Mesendoderm (in vitro differentiated cells): ENCODE data around the gene SNHG17.
"Not testable (repeated sequence)": the region's sequence is repeated elsewhere in the genome, so short reads cannot be mapped to it uniquely, and the experiment has no call there.

Source experiments
- DNase-seq: peaks from one replicate; pipeline ENCODE4 v3.0.0; 2013
- H2AK5ac ChIP-seq: 2 replicates; pipeline ENCODE4 v1.6.1; 2013; ENCODE audit warnings: low read length, inconsistent platforms
- H2BK120ac ChIP-seq: 2 replicates; pipeline ENCODE4 v1.6.1; 2013; ENCODE audit warnings: low read depth, mild to moderate bottlenecking, low read length, moderate library complexity, mixed read lengths
- H2BK15ac ChIP-seq: replicated peaks from 2 replicates; pipeline ENCODE4 v1.6.1; 2013; ENCODE audit warnings: low read depth, mild to moderate bottlenecking, moderate library complexity
- H2BK5ac ChIP-seq: 2 replicates; pipeline ENCODE4 v1.6.1; 2013; ENCODE audit warnings: low read length, inconsistent platforms
- H3K18ac ChIP-seq: 2 replicates; pipeline ENCODE4 v1.6.1; 2013; ENCODE audit warnings: mild to moderate bottlenecking, low read length, mixed read lengths
- H3K23ac ChIP-seq: one replicate; pipeline ENCODE4 v1.6.1; 2013; ENCODE audit warnings: low read length
- H3K27ac ChIP-seq: 2 replicates; pipeline ENCODE4 v1.5.1; 2013; ENCODE audit warnings: low read depth, mild to moderate bottlenecking, inconsistent platforms, low read length, moderate library complexity
- H3K27me3 ChIP-seq: 2 replicates; pipeline ENCODE4 v1.6.1; 2013; ENCODE audit warnings: low read length, control low read depth, mild to moderate bottlenecking, inconsistent platforms; ENCODE audit not compliant: insufficient read depth, poor library complexity
- H3K36me3 ChIP-seq: 2 replicates; pipeline ENCODE4 v1.6.1; 2013; ENCODE audit warnings: low read length, inconsistent platforms; ENCODE audit not compliant: control insufficient read depth, insufficient read depth
- H3K4ac ChIP-seq: one replicate; pipeline ENCODE4 v1.6.1; 2013; ENCODE audit warnings: low read depth, mild to moderate bottlenecking, low read length, moderate library complexity
- H3K4me1 ChIP-seq: 2 replicates; pipeline ENCODE4 v1.6.1; 2013; ENCODE audit warnings: low read depth, low read length, inconsistent platforms; ENCODE audit not compliant: control insufficient read depth
- H3K4me2 ChIP-seq: 2 replicates; pipeline ENCODE4 v1.6.1; 2013; ENCODE audit warnings: low read length
- H3K4me3 ChIP-seq: 2 replicates; pipeline ENCODE4 v1.5.1; 2013; ENCODE audit warnings: mild to moderate bottlenecking, low read length
- H3K56ac ChIP-seq: one replicate; pipeline ENCODE4 v1.6.1; 2013; ENCODE audit warnings: low read length
- H3K79me1 ChIP-seq: 2 replicates; pipeline ENCODE4 v1.6.1; 2013; ENCODE audit warnings: low read length, inconsistent platforms
- H3K79me2 ChIP-seq: 2 replicates; pipeline ENCODE4 v1.6.1; 2013; ENCODE audit warnings: mild to moderate bottlenecking, low read length; ENCODE audit not compliant: control insufficient read depth, insufficient read depth
- H3K9ac ChIP-seq: 2 replicates; pipeline ENCODE4 v1.6.1; 2013; ENCODE audit warnings: low read length, inconsistent platforms
- H4K5ac ChIP-seq: one replicate; pipeline ENCODE4 v1.6.1; 2013; ENCODE audit warnings: low read length
- H4K8ac ChIP-seq: one replicate; pipeline ENCODE4 v1.6.1; 2013; ENCODE audit warnings: low read depth, mild to moderate bottlenecking, control low read depth, low read length, moderate library complexity
- WGBS: extraction: QIAGEN DNeasy Blood & Tissue Kit; methylation state at CpG from one replicate; pipeline ENCODE4 v1.1.7; 2013; ENCODE audit warnings: low lambda C conversion rate, missing lambda C conversion rate; ENCODE audit not compliant: insufficient coverage; ENCODE audit errors: extremely low coverage; 5-methylcytosine and 5-hydroxymethylcytosine counted together

Gene SNHG17

GRCh38 chr20:38437796-38438195 is 2.7 kb upstream of the SNHG17 start:
- no peak overlapping the region for H3K27ac ChIP-seq
- no CpG with 5 or more reads among the region's 6 CpGs for WGBS
- no peak overlapping the region for H4K5ac ChIP-seq
- peaks cover 23% of the 10 kb centered on the region for H3K79me2 ChIP-seq
- no peaks in the 10 kb centered on the region for H3K36me3 ChIP-seq
- H3K79me1 ChIP-seq: no peaks in the 10 kb centered on the region
- no peak for DNase-seq
- no peak overlapping the region for H2BK120ac ChIP-seq
- H3K4me1 ChIP-seq: no peaks in the 10 kb centered on the region
- no peak overlapping the region for H2BK5ac ChIP-seq
- H2BK15ac ChIP-seq: no peak overlapping the region
- H3K4ac ChIP-seq: no peak overlapping the region
- peak overlapping the region; percentile 30 for H3K56ac ChIP-seq
- H4K8ac ChIP-seq: no peak overlapping the region
- no peak overlapping the region for H3K18ac ChIP-seq
- no peak overlapping the region for H3K4me2 ChIP-seq
- H3K23ac ChIP-seq: no peak overlapping the region
- no peak overlapping the region for H3K9ac ChIP-seq
- H3K4me3 ChIP-seq: no peak overlapping the region
- no peaks in the 10 kb centered on the region for H3K27me3 ChIP-seq
- no peak overlapping the region for H2AK5ac ChIP-seq

DNA sequence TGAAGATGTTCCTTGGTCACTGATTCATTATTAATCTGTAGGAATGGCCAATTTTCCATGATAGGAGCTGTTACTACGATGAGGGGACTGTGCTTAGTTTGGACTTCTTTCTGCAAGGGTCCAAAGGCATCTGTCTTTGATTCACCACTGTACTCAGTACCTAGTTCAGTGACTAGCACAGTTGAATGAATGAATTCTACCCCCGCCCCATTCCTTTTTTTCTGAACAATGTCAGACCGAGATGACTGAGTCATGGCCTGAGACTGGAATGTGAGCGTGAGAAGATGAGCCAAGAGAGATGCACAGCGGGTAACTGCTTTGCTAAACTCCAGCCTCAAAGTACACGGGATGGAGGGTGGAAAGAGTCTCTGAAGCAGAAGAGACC is 419 bp upstream of the SNHG17 start:
- Histone ChIP-seq H4K8ac (no peak overlapping the region), H3K18ac (no peak overlapping the region), H3K23ac (no peak overlapping the region), H2BK15ac (no peak overlapping the region), H3K56ac (no peak overlapping the region), H2AK5ac (no peak overlapping the region), H3K9ac (no peak overlapping the region), H3K79me1 (peaks cover 15% of the 10 kb centered on the region), H2BK120ac (no peak overlapping the region), H3K4me3 (no peak overlapping the region), H4K5ac (no peak overlapping the region), H3K27ac (no peak overlapping the region), H3K4me2 (no peak overlapping the region), H3K36me3 (peaks cover 18% of the 10 kb centered on the region), H3K4ac (no peak overlapping the region), H3K4me1 (peaks cover 7% of the 10 kb centered on the region), H2BK5ac (no peak overlapping the region), H3K79me2 (peaks cover 46% of the 10 kb centered on the region), H3K27me3 (no peaks in the 10 kb centered on the region)
- peak; percentile 16 for DNase-seq
- no CpG with 5 or more reads among the region's 6 CpGs for WGBS

DNA sequence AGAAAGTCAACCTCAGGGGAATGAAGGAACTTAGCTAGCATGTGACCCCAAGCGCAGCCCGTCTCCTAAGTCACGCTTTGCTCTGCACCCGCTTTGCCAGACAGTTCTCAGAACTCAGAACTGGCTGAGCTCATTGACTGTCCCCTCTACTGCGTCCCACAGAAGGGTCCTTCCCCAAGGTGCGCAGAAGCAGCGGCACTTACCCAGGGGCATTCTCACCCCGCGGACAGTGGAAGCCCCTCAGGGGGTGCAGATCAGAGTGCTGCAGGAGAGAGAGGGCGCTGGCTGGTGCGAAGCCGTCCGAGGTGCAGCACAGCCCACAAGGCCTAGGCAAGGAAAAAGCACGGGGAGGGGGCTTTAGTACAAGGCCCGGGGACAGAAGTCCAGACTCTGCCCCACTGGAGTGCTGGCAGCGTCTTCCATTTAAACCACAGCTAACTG is 807 bp downstream of the SNHG17 start:
- peaks cover 52% of the 10 kb centered on the region for H3K79me2 ChIP-seq
- no peak overlapping the region for H2BK5ac ChIP-seq
- H3K27ac ChIP-seq: no peak overlapping the region
- peak overlapping the region; percentile 46 for H2AK5ac ChIP-seq
- peak overlapping the region; percentile 82 for H3K18ac ChIP-seq
- H3K23ac ChIP-seq: peak overlapping the region; percentile 4
- peaks cover 23% of the 10 kb centered on the region for H3K36me3 ChIP-seq
- H3K4me3 ChIP-seq: peak overlapping the region; percentile 99
- H4K8ac ChIP-seq: no peak overlapping the region
- peak; percentile 40 for DNase-seq
- H3K4me1 ChIP-seq: peaks cover 7% of the 10 kb centered on the region
- peak overlapping the region; percentile 98 for H3K9ac ChIP-seq
- peak overlapping the region; percentile 27 for H3K4me2 ChIP-seq
- no CpG with 5 or more reads among the region's 16 CpGs for WGBS
- no peak overlapping the region for H2BK120ac ChIP-seq
- H3K4ac ChIP-seq: peak overlapping the region; percentile 74
- no peak overlapping the region for H4K5ac ChIP-seq
- H3K79me1 ChIP-seq: peaks cover 21% of the 10 kb centered on the region
- peak overlapping the region; percentile 99 for H3K56ac ChIP-seq
- H3K27me3 ChIP-seq: no peaks in the 10 kb centered on the region
- H2BK15ac ChIP-seq: no peak overlapping the region

- Histone ChIP-seq H4K8ac (no peak overlapping the region), H3K79me2 (peaks cover 61% of the 10 kb centered on the region), H4K5ac (no peak overlapping the region), H3K4me3 (peak overlapping the region; percentile 99), H2BK15ac (no peak overlapping the region), H3K9ac (peak overlapping the region; percentile 98), H3K56ac (peak overlapping the region; percentile 99), H3K36me3 (peaks cover 32% of the 10 kb centered on the region), H3K27ac (no peak overlapping the region), H2BK120ac (no peak overlapping the region), H3K79me1 (peaks cover 29% of the 10 kb centered on the region), H3K23ac (peak overlapping the region; percentile 70), H3K4me1 (peaks cover 7% of the 10 kb centered on the region), H3K18ac (no peak overlapping the region), H3K4ac (no peak overlapping the region), H2AK5ac (no peak overlapping the region), H3K4me2 (peak overlapping the region; percentile 27), H3K27me3 (no peaks in the 10 kb centered on the region), H2BK5ac (no peak overlapping the region)
- DNase-seq: no peak
- WGBS: no CpG with 5 or more reads among the region's 9 CpGs
Measured at GRCh38 chr20:38433304-38433972, 1.7 kb downstream of the SNHG17 start.

DNA sequence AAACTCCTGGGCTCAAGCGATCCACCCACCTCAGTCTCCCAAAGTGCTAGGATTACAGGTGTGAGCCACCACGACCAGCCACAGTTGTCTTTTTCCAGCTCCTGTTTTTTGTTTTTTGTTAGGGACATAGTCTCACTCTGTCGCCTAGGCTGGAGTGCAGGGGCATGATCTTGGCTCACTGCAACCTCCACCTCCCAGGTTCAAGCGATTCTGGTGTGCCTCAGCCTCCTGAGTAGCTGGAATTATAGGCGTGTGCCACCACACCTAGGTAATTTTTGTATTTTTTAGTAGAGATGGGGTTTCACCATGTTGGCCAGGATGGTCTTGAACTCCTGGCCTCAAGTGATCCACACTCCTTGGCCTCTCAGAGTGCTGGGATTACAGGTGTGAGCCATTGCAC is 2.3 kb downstream of the SNHG17 start:
- H3K4me3 ChIP-seq, H3K4ac ChIP-seq, H4K8ac ChIP-seq, H3K27ac ChIP-seq, H2BK120ac ChIP-seq, H2BK15ac ChIP-seq, H3K56ac ChIP-seq, H3K4me1 ChIP-seq, H2AK5ac ChIP-seq, H2BK5ac ChIP-seq, DNase-seq, H3K18ac ChIP-seq, H4K5ac ChIP-seq, H3K23ac ChIP-seq, H3K27me3 ChIP-seq: not testable (repeated sequence)
- Histone ChIP-seq H3K79me2 (peaks cover 67% of the 10 kb centered on the region), H3K36me3 (peaks cover 36% of the 10 kb centered on the region), H3K9ac (peak overlapping the region; percentile 98), H3K79me1 (peaks cover 34% of the 10 kb centered on the region), H3K4me2 (peak overlapping the region; percentile 27)
- WGBS: no CpG with 5 or more reads among the region's 5 CpGs

GRCh38 chr20:38432292-38432691 is 2.8 kb downstream of the SNHG17 start:
- H3K23ac ChIP-seq: peak overlapping the region; percentile 50
- H2BK5ac ChIP-seq: no peak overlapping the region
- peaks cover 41% of the 10 kb centered on the region for H3K36me3 ChIP-seq
- DNase-seq: no peak
- no peak overlapping the region for H3K27ac ChIP-seq
- no peak overlapping the region for H4K8ac ChIP-seq
- H4K5ac ChIP-seq: no peak overlapping the region
- H3K4me1 ChIP-seq: peaks cover 7% of the 10 kb centered on the region
- H3K9ac ChIP-seq: peak overlapping the region; percentile 41
- peak overlapping the region; percentile 52 for H3K56ac ChIP-seq
- no peak overlapping the region for H3K4ac ChIP-seq
- no peak overlapping the region for H2BK15ac ChIP-seq
- no peak overlapping the region for H2AK5ac ChIP-seq
- peak overlapping the region; percentile 22 for H3K4me2 ChIP-seq
- no peak overlapping the region for H3K18ac ChIP-seq
- peaks cover 39% of the 10 kb centered on the region for H3K79me1 ChIP-seq
- H3K27me3 ChIP-seq: no peaks in the 10 kb centered on the region
- no CpG with 5 or more reads among the region's 6 CpGs for WGBS
- H3K4me3 ChIP-seq: no peak overlapping the region
- H2BK120ac ChIP-seq: no peak overlapping the region
- H3K79me2 ChIP-seq: peaks cover 73% of the 10 kb centered on the region
